Measurements from ENCODE around the gene GNAO1. TPM values are rescaled to one million over a fixed set of nuclear protein-coding genes. Genes with fewer than 3 reads are reported as not detected.

The GNAO1 gene
- polyA plus RNA-seq, 1 of the 3 experiments (the other 2 are of a cell fraction), result 0.30 TPM

GRCh38 chr16:56345406-56346050, 154.2 kb downstream of the GNAO1 start:
- Histone ChIP-seq H3K27ac (ENCODE audit: low read depth in 2 of 2, low read length in 1 of 2) (no peak overlapping the region), H3K9ac (no peak overlapping the region), H3F3A (replicated peaks; ENCODE audit: insufficient read depth) (no peaks in the 10 kb centered on the region), H3K79me2 (ENCODE audit: insufficient read depth) (no peaks in the 10 kb centered on the region), H3K36me3 (replicated peaks in 1 of 2; ENCODE audit: control insufficient read depth in 1 of 2, insufficient read depth in 2 of 2, low read length in 1 of 2) (no peaks in the 10 kb centered on the region), H3K4me2 (no peak overlapping the region), H3K4me1 (ENCODE audit: control insufficient read depth in 1 of 2, insufficient read depth in 2 of 2, low read depth in 1 of 2, low read length in 1 of 2) (peaks cover 0 to 29% of the 10 kb centered on the region in 2 experiments; a peak in 1 of 4 replicates), H4K20me1 (ENCODE audit: insufficient read depth) (no peaks in the 10 kb centered on the region), H3K9me2 (no peaks in the 10 kb centered on the region), H2AFZ (ENCODE audit: low read depth) (no peak overlapping the region), H3K9me3 (no peaks in the 10 kb centered on the region), H3K27me3 (ENCODE audit: insufficient read depth) (no peaks in the 10 kb centered on the region), H3K4me3 (ENCODE audit: low read depth in 2 of 2, low read length in 1 of 2) (no peak overlapping the region)
- ChIA-PET CTCF (interaction anchor here (1.1 to 1.4 kb wide), 2 partner anchors 11 to 880 kb away, joined by 3 to 6 read pairs; no protein-coding TSS in a partner anchor), POLR2A (no interaction called here)
- no peak for TF ChIP-seq SMC3 (IDR thresholded peaks at IDR 0.05; ENCODE audit: low read depth, low read length)
- TF ChIP-seq, protein P1, sequence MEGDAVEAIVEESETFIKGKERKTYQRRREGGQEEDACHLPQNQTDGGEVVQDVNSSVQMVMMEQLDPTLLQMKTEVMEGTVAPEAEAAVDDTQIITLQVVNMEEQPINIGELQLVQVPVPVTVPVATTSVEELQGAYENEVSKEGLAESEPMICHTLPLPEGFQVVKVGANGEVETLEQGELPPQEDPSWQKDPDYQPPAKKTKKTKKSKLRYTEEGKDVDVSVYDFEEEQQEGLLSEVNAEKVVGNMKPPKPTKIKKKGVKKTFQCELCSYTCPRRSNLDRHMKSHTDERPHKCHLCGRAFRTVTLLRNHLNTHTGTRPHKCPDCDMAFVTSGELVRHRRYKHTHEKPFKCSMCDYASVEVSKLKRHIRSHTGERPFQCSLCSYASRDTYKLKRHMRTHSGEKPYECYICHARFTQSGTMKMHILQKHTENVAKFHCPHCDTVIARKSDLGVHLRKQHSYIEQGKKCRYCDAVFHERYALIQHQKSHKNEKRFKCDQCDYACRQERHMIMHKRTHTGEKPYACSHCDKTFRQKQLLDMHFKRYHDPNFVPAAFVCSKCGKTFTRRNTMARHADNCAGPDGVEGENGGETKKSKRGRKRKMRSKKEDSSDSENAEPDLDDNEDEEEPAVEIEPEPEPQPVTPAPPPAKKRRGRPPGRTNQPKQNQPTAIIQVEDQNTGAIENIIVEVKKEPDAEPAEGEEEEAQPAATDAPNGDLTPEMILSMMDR (IDR thresholded peaks at IDR 0.05), result no peak
- TF ChIP-seq, protein P2, sequence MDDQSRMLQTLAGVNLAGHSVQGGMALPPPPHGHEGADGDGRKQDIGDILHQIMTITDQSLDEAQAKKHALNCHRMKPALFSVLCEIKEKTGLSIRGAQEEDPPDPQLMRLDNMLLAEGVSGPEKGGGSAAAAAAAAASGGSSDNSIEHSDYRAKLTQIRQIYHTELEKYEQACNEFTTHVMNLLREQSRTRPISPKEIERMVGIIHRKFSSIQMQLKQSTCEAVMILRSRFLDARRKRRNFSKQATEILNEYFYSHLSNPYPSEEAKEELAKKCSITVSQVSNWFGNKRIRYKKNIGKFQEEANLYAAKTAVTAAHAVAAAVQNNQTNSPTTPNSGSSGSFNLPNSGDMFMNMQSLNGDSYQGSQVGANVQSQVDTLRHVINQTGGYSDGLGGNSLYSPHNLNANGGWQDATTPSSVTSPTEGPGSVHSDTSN (IDR thresholded peaks at IDR 0.05), result no peak
- 59% methylated on average over 3 of the region's 13 CpGs for whole genome bisulfite sequencing (ENCODE audit: low lambda C conversion rate)
- DNase-seq, result no peak

- no peaks in the 10 kb centered on the region for H3K27me3 ChIP-seq (ENCODE audit: insufficient read depth)
- H3F3A ChIP-seq (replicated peaks; ENCODE audit: insufficient read depth), result no peaks in the 10 kb centered on the region
- TF ChIP-seq FOXJ3 (CRISPR knock-in tag; IDR thresholded peaks at IDR 0.05) (no peak), SMC3 (IDR thresholded peaks at IDR 0.05; ENCODE audit: low read depth, low read length) (no peak), EP300 (IDR thresholded peaks at IDR 0.05; ENCODE audit: borderline replicate concordance in 1 of 2, low read depth in 1 of 2, low read length in 1 of 2) (no peak), TCF12 (IDR thresholded peaks at IDR 0.05) (no peak), TAF1 (IDR thresholded peaks at IDR 0.05; ENCODE audit: borderline replicate concordance, low read depth, low read length) (no peak), CHD2 (IDR thresholded peaks at IDR 0.05; ENCODE audit: low read length, partially characterized antibody) (no peak), TEAD4 (IDR thresholded peaks at IDR 0.05; ENCODE audit: borderline replicate concordance, insufficient read depth) (no peak), MEF2A (IDR thresholded peaks at IDR 0.05; ENCODE audit: borderline replicate concordance, low read depth) (no peak), RAD21 (IDR thresholded peaks at IDR 0.05; ENCODE audit: low read length) (no peak)
- TF ChIP-seq, protein P1 (IDR thresholded peaks at IDR 0.05), result no peak
- no peak overlapping the region for H3K4me2 ChIP-seq
- no peak overlapping the region for H3K9ac ChIP-seq
- no peak for DNase-seq
- H3K79me2 ChIP-seq (ENCODE audit: insufficient read depth), result no peaks in the 10 kb centered on the region
- H3K9me2 ChIP-seq, result no peaks in the 10 kb centered on the region
- no peak overlapping the region for H2AFZ ChIP-seq (ENCODE audit: low read depth)
- no peaks in the 10 kb centered on the region for H4K20me1 ChIP-seq (ENCODE audit: insufficient read depth)
- H3K9me3 ChIP-seq, result no peaks in the 10 kb centered on the region
- peaks cover 0 to 28% of the 10 kb centered on the region in 2 experiments; a peak in 1 of 4 replicates for H3K4me1 ChIP-seq (ENCODE audit: control insufficient read depth in 1 of 2, insufficient read depth in 2 of 2, low read depth in 1 of 2, low read length in 1 of 2)
- 79% methylated on average over 12 of the region's 15 CpGs for WGBS (ENCODE audit: low lambda C conversion rate)
- H3K27ac ChIP-seq (ENCODE audit: low read depth in 2 of 2, low read length in 1 of 2), result no peak overlapping the region
- POLR2A ChIA-PET, result no interaction called here
- no peaks in the 10 kb centered on the region for H3K36me3 ChIP-seq (replicated peaks in 1 of 2; ENCODE audit: control insufficient read depth in 1 of 2, insufficient read depth in 2 of 2, low read length in 1 of 2)
- CTCF ChIA-PET, result interaction anchor here (1.2 to 2.1 kb wide), 3 partner anchors 10 to 402 kb away, joined by 4 to 15 read pairs (median 4); no protein-coding TSS in a partner anchor
- no peak overlapping the region for H3K4me3 ChIP-seq (ENCODE audit: low read depth in 2 of 2, low read length in 1 of 2)
Measured at GRCh38 chr16:56346131-56346890, 155.0 kb downstream of the GNAO1 start.
